Suprapubic skin (tissue), 3 donors: ENCODE data around the gene CCDC87.

Experiments used
- EP300 ChIP-seq: sonication (generic); formaldehyde crosslinking; IDR thresholded peaks from one replicate; pipeline ENCODE4 v1.6.1; 2017; ENCODE audit warnings: antibody characterized with exemption
- TF ChIP-seq, protein P1 (sequence below), 2 donors: fragments of 200-600 bp in 1 of 2; fragments of 450-650 bp in 1 of 2; sonication (generic) in 1 of 2; IDR thresholded peaks; one replicate each; pipeline ENCODE4 v1.5.1; 2016 to 2019; ENCODE audit warnings: antibody characterized with exemption in 2 of 2, mild to moderate bottlenecking in 1 of 2, moderate library complexity in 1 of 2

DNA sequence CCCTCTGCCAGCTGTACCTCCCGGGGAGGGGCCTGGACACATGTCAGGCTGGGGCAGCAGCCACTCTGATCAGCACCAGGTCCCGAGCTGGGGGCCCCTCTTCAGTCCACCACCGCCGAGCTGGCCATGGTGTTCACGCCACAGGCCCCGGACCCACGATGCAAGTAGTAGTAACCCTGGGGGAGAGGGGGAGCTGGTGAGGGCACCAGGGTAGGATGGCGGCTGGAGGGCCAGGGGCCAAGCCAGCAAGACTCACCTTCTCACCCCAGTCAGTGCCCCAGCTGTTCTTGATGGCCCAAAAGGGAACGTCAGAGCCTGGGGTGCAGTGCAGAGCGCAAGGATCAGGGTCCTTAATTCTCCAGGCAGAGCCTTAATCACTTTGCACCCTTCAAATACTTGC is 29.0 kb downstream of the CCDC87 start:
- TF ChIP-seq, protein P1, sequence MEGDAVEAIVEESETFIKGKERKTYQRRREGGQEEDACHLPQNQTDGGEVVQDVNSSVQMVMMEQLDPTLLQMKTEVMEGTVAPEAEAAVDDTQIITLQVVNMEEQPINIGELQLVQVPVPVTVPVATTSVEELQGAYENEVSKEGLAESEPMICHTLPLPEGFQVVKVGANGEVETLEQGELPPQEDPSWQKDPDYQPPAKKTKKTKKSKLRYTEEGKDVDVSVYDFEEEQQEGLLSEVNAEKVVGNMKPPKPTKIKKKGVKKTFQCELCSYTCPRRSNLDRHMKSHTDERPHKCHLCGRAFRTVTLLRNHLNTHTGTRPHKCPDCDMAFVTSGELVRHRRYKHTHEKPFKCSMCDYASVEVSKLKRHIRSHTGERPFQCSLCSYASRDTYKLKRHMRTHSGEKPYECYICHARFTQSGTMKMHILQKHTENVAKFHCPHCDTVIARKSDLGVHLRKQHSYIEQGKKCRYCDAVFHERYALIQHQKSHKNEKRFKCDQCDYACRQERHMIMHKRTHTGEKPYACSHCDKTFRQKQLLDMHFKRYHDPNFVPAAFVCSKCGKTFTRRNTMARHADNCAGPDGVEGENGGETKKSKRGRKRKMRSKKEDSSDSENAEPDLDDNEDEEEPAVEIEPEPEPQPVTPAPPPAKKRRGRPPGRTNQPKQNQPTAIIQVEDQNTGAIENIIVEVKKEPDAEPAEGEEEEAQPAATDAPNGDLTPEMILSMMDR (IDR thresholded peaks at IDR 0.05), result no peak
- TF ChIP-seq EP300, result no peak
